Measurements from ENCODE around the gene CCDC160.

GRCh38 chrX:134239016-134239415 lies 2.0 kb downstream of the CCDC160 start:
- TF ChIP-seq POLR2A (IDR thresholded peaks at IDR 0.05) (no peak), CTCF (IDR thresholded peaks at IDR 0.05) (no peak), POLR2AphosphoS5 (IDR thresholded peaks at IDR 0.05) (no peak)
